ENCODE measurements around the gene RBM5.
"Not testable (repeated sequence)": the region's sequence is repeated elsewhere in the genome, so short reads cannot be mapped to it uniquely, and the experiment has no call there.

Gene RBM5

DNA sequence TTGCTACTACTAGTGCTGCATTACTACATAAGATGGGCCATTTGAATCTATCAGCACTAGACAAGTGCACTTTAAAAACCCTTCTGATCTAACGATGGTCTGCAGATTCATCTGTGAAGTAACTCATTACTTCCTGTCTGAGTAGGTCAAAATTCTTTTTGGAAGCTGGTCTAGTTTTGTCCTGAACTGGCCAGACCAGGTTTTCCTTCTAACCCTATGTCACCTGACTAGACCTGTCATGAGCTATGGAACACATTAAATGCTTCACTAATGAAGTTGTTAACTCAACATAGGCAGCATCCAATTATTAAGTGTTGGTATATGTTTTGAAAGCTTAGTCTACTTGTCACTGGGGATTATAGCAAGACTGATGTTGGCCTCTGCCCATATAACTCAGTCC lies 10.1 kb upstream of the RBM5 start:
- no peak overlapping the region for H3K4me3 ChIP-seq (ENCODE audit: low read depth, low read length)
- DNase-seq (ENCODE audit: low read depth) = no peak
- TF ChIP-seq, protein P1, sequence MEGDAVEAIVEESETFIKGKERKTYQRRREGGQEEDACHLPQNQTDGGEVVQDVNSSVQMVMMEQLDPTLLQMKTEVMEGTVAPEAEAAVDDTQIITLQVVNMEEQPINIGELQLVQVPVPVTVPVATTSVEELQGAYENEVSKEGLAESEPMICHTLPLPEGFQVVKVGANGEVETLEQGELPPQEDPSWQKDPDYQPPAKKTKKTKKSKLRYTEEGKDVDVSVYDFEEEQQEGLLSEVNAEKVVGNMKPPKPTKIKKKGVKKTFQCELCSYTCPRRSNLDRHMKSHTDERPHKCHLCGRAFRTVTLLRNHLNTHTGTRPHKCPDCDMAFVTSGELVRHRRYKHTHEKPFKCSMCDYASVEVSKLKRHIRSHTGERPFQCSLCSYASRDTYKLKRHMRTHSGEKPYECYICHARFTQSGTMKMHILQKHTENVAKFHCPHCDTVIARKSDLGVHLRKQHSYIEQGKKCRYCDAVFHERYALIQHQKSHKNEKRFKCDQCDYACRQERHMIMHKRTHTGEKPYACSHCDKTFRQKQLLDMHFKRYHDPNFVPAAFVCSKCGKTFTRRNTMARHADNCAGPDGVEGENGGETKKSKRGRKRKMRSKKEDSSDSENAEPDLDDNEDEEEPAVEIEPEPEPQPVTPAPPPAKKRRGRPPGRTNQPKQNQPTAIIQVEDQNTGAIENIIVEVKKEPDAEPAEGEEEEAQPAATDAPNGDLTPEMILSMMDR (IDR thresholded peaks at IDR 0.05; ENCODE audit: insufficient read depth, low read depth, low read length, missing control alignments) = no peak

DNA sequence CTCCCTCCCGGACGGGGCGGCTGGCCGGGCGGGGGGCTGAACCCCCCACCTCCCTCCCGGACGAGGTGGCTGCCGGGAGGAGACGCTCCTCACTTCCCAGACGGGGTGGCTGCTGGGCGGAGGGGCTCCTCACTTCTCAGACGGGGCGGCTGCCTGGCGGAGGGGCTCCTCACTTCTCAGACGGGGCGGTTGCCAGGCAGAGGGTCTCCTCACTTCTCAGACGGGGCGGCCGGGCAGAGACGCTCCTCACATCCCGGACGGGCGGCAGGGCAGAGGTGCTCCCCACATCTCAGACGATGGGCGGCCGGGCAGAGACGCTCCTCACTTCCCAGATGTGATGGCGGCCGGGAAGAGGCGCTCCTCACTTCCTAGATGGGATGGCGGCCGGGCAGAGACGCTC lies 3.8 kb upstream of the RBM5 start:
- H3K4me3 ChIP-seq (ENCODE audit: low read depth, low read length); DNase-seq (ENCODE audit: low read depth): not testable (repeated sequence)

DNA sequence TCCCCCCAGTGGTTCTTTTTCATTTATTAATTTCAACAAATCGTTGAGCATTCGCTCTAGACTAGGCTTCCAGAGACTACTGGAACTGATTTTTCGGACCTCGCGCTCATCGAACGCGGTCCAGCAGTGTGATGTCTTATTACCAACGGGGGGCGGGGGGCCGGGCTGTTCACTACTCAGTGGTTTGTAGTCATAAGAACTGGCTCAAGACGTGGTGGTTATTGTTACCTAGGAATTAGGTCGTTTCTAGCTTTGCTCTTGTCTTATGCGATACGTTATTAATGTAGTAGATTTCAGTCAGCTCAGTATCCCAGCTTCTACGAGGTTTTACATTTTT lies 858 bp downstream of the RBM5 start:
- DNase-seq (ENCODE audit: low read depth) = peak; percentile 31
- H3K4me3 ChIP-seq (ENCODE audit: low read depth, low read length) = peak overlapping the region; percentile 84
- TF ChIP-seq, protein P1 (IDR thresholded peaks at IDR 0.05; ENCODE audit: insufficient read depth, low read depth, low read length, missing control alignments) = no peak

DNA sequence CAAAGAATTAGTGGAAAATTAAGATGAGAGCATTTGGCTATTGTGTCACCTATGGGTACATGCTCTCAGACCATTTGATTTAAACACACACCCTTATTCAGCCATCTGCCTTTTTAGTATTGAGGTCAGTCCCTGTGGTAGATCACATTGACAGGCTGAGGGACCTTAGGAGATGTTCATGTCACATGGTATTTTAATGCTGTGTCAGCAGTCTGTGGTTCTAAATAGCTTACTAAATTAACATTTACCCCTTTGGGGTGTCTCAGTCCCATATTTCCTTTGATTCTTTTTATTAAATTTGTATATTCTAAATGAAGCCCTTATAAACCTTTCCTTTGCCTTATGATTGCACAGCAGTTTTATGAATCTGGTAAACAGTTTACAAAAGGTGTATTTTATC lies 2.3 kb downstream of the RBM5 start:
- TF ChIP-seq, protein P1 (IDR thresholded peaks at IDR 0.05; ENCODE audit: insufficient read depth, low read depth, low read length, missing control alignments) = no peak
- no peak overlapping the region for H3K4me3 ChIP-seq (ENCODE audit: low read depth, low read length)
- DNase-seq (ENCODE audit: low read depth) = no peak

DNA sequence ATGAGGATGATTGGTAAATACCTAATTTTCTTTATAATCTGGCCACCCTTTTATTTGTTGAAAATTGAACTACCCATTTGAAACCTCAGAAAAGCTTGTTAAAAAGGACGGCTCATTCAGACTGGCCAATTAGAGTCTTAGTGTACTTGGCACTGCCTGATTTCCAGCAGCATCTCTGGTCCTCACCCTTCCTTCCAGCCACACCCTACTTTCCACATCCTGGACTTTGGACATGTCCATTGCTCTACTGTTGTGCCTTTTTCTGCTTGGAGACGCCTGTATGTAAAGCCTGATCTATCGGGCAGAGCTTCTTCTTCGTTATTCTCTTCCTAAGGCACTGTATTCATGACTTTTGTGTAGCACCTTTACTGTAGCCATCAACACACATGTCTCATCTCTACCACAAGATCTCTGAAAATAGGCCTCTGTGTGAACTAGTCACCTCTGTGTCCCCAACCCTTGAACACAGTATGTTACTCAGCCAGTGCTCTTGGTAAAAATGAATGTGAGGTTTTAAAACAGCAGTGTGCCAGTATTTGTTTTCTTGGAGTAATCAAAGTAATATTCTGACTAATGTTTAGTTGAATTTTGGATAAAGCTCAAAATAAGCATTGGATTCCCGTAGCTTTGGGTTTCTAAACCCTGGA lies 6.8 kb downstream of the RBM5 start:
- H3K4me3 ChIP-seq (ENCODE audit: low read depth, low read length) = no peak overlapping the region
- TF ChIP-seq, protein P1 (IDR thresholded peaks at IDR 0.05; ENCODE audit: insufficient read depth, low read depth, low read length, missing control alignments) = no peak
- DNase-seq (ENCODE audit: low read depth) = no peak

DNA sequence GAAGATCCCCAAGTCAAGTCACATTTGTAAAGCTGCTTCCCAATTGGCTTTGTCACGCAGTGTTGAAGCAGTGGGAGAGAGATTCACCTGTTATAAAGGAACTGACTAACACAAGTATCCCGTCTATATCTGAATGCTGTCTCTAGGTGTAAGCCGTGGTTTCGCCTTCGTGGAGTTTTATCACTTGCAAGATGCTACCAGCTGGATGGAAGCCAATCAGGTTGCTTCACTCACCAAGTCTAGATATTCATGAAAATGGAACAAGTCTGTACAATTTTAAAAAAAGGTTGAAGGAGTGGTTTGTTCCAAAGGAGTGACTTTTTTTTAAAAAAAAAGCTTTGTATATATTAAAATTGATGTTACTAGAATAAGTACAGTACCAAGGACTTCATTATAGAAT lies 11.7 kb downstream of the RBM5 start:
- no peak for DNase-seq (ENCODE audit: low read depth)
- TF ChIP-seq, protein P1 (IDR thresholded peaks at IDR 0.05; ENCODE audit: insufficient read depth, low read depth, low read length, missing control alignments) = no peak
- no peak overlapping the region for H3K4me3 ChIP-seq (ENCODE audit: low read depth, low read length)

DNA sequence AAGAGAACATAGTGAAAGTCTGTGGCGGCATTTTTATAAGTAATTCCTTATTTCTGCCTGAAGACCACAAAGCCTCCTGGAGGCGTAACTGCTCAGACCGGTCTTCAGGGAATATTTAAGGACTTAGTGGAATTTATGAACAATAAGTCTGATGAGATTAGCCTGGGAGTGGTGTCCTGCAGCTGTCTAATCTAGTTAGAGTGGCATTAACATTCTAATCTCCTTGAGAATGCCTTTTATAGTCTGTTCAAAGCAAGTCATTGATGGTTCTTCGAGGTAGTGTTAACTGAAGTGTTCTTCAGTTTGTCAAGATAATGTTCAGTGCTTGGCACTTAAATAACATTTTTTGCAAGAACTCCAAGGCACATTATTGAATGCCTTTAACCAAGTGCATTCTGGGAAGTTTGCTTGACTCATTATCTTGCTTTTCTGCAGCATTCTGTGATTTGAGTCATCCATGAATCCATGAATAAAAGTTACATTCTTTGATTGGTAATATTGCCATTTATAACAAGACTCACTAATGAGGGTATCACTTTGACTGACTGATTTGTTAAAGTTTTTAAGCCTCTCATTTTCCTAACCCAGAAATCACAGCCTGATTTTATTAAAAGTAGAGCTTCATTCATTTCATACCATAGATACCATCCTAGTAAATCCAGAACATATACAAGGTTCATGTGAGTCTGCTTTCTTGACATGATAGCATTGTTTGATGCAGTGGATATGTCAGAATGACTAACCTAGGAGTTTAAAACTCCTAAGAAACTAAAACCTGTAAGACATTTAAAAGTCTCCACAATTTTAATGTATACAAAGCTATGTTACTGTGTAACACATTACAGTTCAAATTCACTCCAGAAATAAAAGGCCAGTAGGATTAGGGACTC lies 12.5 kb downstream of the RBM5 start:
- no peak overlapping the region for H3K4me3 ChIP-seq (ENCODE audit: low read depth, low read length)
- no peak for DNase-seq (ENCODE audit: low read depth)
- TF ChIP-seq, protein P1 (IDR thresholded peaks at IDR 0.05; ENCODE audit: insufficient read depth, low read depth, low read length, missing control alignments) = no peak
